ENCODE results near the gene SIGLEC1.

- TF ChIP-seq CTCF (IDR thresholded peaks at IDR 0.05 in 4 of 5, conservative IDR thresholded peaks at IDR 0.05 in 1 of 5), result no peak
- TF ChIP-seq POLR2A (IDR thresholded peaks at IDR 0.05), result no peak
These were observed 32.4 kb downstream of the SIGLEC1 start for GRCh38 chr20:3679749-3680700.
